Uterus (tissue), 4 donors: Measurements from ENCODE around the gene CDC20B. TPM values are rescaled to one million over a fixed set of nuclear protein-coding genes. Genes with fewer than 3 reads are reported as not detected.

Source experiments
- DNase-seq, 2 donors: peaks; one replicate each; pipeline ENCODE4 v3.0.0-alpha.2; 2019 to 2020
- H3K27ac ChIP-seq, 2 donors: fragments of 200-600 bp; sonication (generic); 1 replicate in 1 of 2; 2 replicates in 1 of 2; pipeline ENCODE4 v1.5.1; 2016 to 2018
- H3K27me3 ChIP-seq, 2 donors: fragments of 200-600 bp; sonication (generic); one replicate each; pipeline ENCODE4 v1.5.1; 2018 to 2019; ENCODE audit warnings: control low read depth in 1 of 2
- H3K36me3 ChIP-seq, 2 donors: fragments of 200-600 bp; sonication (generic); one replicate each; pipeline ENCODE4 v1.5.1; 2019; ENCODE audit warnings: control low read depth in 1 of 2
- H3K4me1 ChIP-seq, 2 donors: fragments of 200-600 bp; sonication (generic); one replicate each; pipeline ENCODE4 v1.5.1; 2018 to 2019; ENCODE audit warnings: control low read depth in 1 of 2
- H3K4me3 ChIP-seq, 2 donors: fragments of 200-600 bp; sonication (generic); 1 replicate in 1 of 2; 2 replicates in 1 of 2; pipeline ENCODE4 v1.5.1; 2018 to 2019; ENCODE audit warnings: mild to moderate bottlenecking in 1 of 2
- H3K9me3 ChIP-seq, 2 donors: fragments of 200-600 bp; sonication (generic); one replicate each; pipeline ENCODE4 v1.5.1; 2019; ENCODE audit warnings: control low read depth in 1 of 2
- CTCF ChIP-seq, 4 experiments: fragments of 200-600 bp in 2 of 4; fragments of 450-650 bp in 2 of 4; sonication (generic) in 2 of 4; IDR thresholded peaks; one replicate each; pipeline ENCODE4 v1.5.1; 2016 to 2019; ENCODE audit warnings: antibody characterized with exemption in 4 of 4, mild to moderate bottlenecking in 2 of 4, moderate library complexity in 1 of 4
- POLR2A ChIP-seq, 2 donors: fragments of 450-650 bp; IDR thresholded peaks; one replicate each; pipeline ENCODE4 v1.6.1; 2016; ENCODE audit warnings: antibody characterized with exemption in 2 of 2, mild to moderate bottlenecking in 1 of 2, moderate library complexity in 1 of 2
- intact Hi-C: fragments of 100-400 bp; cut with DNase I; formaldehyde crosslinking; loops from one replicate; pipeline ENCODE4 v1.15.1; 2023; ENCODE audit warnings: low total_unique reads
- microRNA counts, 2 donors: library from miRNA; unstranded; fragments of <30 nt; microRNA quantifications; one replicate each; lab custom pipeline; 2016 to 2017
- microRNA-seq: library from miRNA; unstranded; fragments of <30 nt; microRNA quantifications from one replicate; pipeline ENCODE4, GENCODE V29; 2016; ENCODE audit warnings: borderline microRNAs expressed, borderline replicate concordance
- small RNA-seq: library from RNA; depleted of rRNA; stranded (forward); fragments of <200 nt; gene quantifications from one replicate; pipeline ENCODE3, GENCODE V24; 2016
- total RNA-seq, 4 donors: library from RNA; depleted of rRNA in 3 of 4; stranded (reverse); fragments of >200 nt in 3 of 4; gene quantifications; one replicate each; pipeline versions ENCODE4 v1.1.0 to v1.2.4, GENCODE V29; 2014 to 2023
- donor health status: DM: yes; HTN: yes; CAD: no.

Gene CDC20B
- total RNA-seq, 4 donors from 2014 or later: 0.35 TPM; not detected in 3

DNA sequence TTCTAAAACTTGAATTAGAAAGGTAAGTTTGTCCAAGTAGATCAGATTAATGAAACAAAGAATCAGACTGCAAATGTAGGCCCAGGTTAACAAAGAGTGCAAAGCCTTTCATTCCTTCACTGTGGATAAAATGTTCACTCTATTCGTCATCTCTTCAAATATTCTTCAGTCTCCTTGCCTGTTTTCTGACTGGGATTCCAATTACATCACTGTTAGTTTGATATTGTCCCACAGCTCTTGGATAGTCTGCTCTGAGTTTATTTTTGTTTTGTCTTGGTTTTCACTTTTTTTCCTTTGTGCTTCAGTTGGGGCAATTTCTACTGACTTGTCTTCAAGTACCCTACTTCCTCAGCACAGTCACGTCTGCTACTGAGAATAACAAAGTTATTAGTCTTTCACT lies 109.1 kb downstream of the CDC20B start:
- no peaks in the 10 kb centered on the region for H3K9me3 ChIP-seq
- intact Hi-C loops: no loop called here
- TF ChIP-seq CTCF (IDR thresholded peaks at IDR 0.05) (no peak), POLR2A (IDR thresholded peaks at IDR 0.05) (no peak)
- H3K27me3 ChIP-seq: no peaks in the 10 kb centered on the region
- no peak for DNase-seq
- no peak overlapping the region for H3K27ac ChIP-seq
- no peaks in the 10 kb centered on the region for H3K36me3 ChIP-seq
- H3K4me1 ChIP-seq: no peaks in the 10 kb centered on the region
- H3K4me3 ChIP-seq: no peak overlapping the region

DNA sequence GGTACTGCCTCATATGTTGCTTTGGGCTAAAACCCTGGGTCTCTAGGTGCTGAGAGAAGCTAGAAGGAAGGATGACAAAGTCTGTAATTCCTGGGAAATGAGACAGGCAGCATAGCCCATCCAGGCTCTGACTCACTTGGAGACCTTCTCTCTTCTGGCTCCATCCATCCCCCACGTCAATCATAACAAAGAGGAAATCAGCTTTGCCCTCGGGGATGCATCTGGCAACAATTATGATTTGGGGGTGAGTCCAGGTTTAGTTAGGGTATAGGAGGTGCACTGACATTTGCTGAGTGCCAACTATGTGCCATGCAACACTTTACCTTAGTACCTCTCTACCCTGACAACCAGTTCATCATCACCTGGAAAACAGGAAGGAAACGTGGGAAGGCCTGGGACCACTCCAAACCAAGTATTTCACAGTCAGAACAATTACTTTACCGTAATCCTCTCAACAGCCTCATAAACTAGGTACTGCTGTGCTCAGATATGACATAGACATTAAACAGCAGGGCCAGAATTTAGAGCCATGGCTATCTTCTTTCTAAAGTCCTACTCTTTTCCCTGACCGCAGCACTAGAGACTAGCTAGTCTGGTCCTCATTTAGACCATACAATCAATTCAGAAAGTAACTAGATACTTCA lies 109.6 kb downstream of the CDC20B start:
- Histone ChIP-seq H3K4me1 (no peaks in the 10 kb centered on the region), H3K4me3 (no peak overlapping the region), H3K27me3 (no peaks in the 10 kb centered on the region), H3K36me3 (no peaks in the 10 kb centered on the region), H3K9me3 (no peaks in the 10 kb centered on the region), H3K27ac (no peak overlapping the region)
- DNase-seq: no peak
- no peak for TF ChIP-seq POLR2A (IDR thresholded peaks at IDR 0.05)
- no peak for TF ChIP-seq CTCF (IDR thresholded peaks at IDR 0.05)
- intact Hi-C loops: no loop called here

MicroRNAs within 50 kb of the gene (microRNA counts, 767-probe panel; counts per million panel counts)
- microRNA hsa-miR-449a (lab: Ali Mortazavi, UCI): 0 counts per million in 2 donors
- 0 counts per million in 2 donors for microRNA hsa-miR-449b-5p (lab: Ali Mortazavi, UCI)
- microRNA hsa-miR-449c-5p (lab: Ali Mortazavi, UCI): 0 counts per million in 2 donors

Small RNA genes lying within 50 kb of the gene (microRNA-seq; reads per million reads assigned to microRNA genes)
- 5.9 reads per million, percentile 7 among the genes with 10 or more reads in this experiment for gene MIR449A
- gene MIR449B: not detected
- not detected for gene MIR449C

Small RNA genes lying within 50 kb of the gene (small RNA-seq; reads per million reads assigned to genes)
- gene MIR449A (not detected), gene MIR449B (not detected), gene MIR449C (not detected)

Other genes starting within 250 kb of the CDC20B start
- 1 to 10 TPM in 1 of 4 donors, under 1 TPM in 1, not detected in 2; 0.70 to 2.1 TPM for gene ESM1, start 187.6 kb downstream of the CDC20B start, total RNA-seq
- 1 to 10 TPM in 2 of 4 donors, under 1 TPM in 1, not detected in 1; 0.61 to 6.2 (median 1.2) TPM for gene GZMK, start 148.9 kb downstream of the CDC20B start, total RNA-seq
- 1 to 10 TPM in 2 of 4 donors, under 1 TPM in 1, not detected in 1; 0.51 to 1.7 (median 1.4) TPM for gene GZMA, start 70.5 kb downstream of the CDC20B start, total RNA-seq
- gene GPX8, start 13.0 kb downstream of the CDC20B start, total RNA-seq: 100 to 1,000 TPM in 1 of 4 donors, 10 to 100 TPM in 3; 10.6 to 117 (median 41.9) TPM
- gene MCIDAS, start 54.1 kb upstream of the CDC20B start, total RNA-seq: under 1 TPM in 1 of 4 donors, not detected in 3; 0.14 TPM
- under 1 TPM in 2 of 4 donors, not detected in 2; 0.48 to 0.67 TPM for gene CCNO, start 60.4 kb upstream of the CDC20B start, total RNA-seq
- gene DHX29, start 134.5 kb upstream of the CDC20B start, total RNA-seq: 10 to 100 TPM; 22.0 to 44.4 (median 27.0) TPM
- gene MTREX, start 134.8 kb upstream of the CDC20B start, total RNA-seq: 100 to 1,000 TPM in 1 of 4 donors, 10 to 100 TPM in 3; 30.0 to 138 (median 59.2) TPM